ENCODE measurements around the gene VPS29. TPM values are rescaled to one million over a fixed set of nuclear protein-coding genes. Genes with fewer than 3 reads are reported as not detected.

Gene VPS29
- total and polyA plus RNA-seq, 2 of the 8 experiments (the other 6 are each of a cell fraction or from before 2014, with no cell fraction given): 59.0 to 74.6 TPM

GRCh38 chr12:110451263-110451662 lies 50.6 kb downstream of the VPS29 start (continued):
- TF ChIP-seq CHD7 (IDR thresholded peaks at IDR 0.05; ENCODE audit: insufficient replicate concordance, low read length) (no peak), ASH2L (IDR thresholded peaks at IDR 0.05; ENCODE audit: low read length) (no peak), KDM4A (IDR thresholded peaks at IDR 0.05; ENCODE audit: low read depth, low read length, severe bottlenecking) (no peak), SP4 (IDR thresholded peaks at IDR 0.05; ENCODE audit: low read length) (no peak), RAD21 (IDR thresholded peaks at IDR 0.05 in 1 of 2, conservative IDR thresholded peaks at IDR 0.05 in 1 of 2; ENCODE audit: low read depth in 2 of 2, low read length in 2 of 2) (no peak), KDM1A (IDR thresholded peaks at IDR 0.05; ENCODE audit: borderline replicate concordance, low read length) (no peak), GABPA (IDR thresholded peaks at IDR 0.05; ENCODE audit: borderline replicate concordance, insufficient read depth, low read length) (no peak), BRCA1 (IDR thresholded peaks at IDR 0.05; ENCODE audit: low read depth, low read length) (no peak), EZH2 (IDR thresholded peaks at IDR 0.05; ENCODE audit: low read depth, low read length, severe bottlenecking) (no peak), CREB1 (IDR thresholded peaks at IDR 0.05) (no peak), YY1 (IDR thresholded peaks at IDR 0.05; ENCODE audit: low read depth, low read length) (no peak), SAP30 (IDR thresholded peaks at IDR 0.05; ENCODE audit: insufficient read depth, insufficient replicate concordance, low read length) (no peak)
